ENCODE measurements around the gene APP.
"Not testable (repeated sequence)": the region's sequence is repeated elsewhere in the genome, so short reads cannot be mapped to it uniquely, and the experiment has no call there.

Gene APP

DNA sequence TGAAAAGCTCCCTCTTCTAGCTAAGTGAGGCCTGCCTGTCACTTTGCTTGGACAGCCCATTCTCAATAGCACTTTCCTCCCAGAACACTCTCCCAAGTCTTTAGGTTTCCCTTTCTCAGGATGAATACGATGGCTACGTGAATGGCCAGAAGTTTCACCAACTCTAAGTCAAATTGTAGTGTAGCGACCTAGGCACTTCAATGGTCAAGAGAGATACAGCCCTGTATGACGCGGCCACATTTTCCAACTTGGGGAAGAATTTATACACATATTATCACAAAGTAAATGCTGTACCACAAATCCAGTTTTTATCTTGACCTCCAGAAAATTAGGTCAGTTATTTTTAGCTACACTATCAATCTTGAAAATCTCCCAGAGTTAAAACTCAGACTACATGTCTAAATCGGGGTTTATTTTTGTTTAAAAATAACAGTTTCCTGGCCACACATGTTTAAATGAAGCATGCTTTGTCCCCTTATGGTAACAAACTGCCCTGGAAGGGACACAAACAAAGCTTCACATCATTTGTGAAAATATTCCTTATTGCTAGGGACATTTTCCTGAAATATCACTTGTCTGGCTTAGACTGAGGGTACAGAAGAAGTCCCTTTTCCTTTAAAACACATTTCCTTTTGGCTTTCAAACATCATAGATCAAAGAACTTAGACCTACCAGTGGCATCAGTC is 243.2 kb downstream of the APP start:
- no peak for DNase-seq (ENCODE audit: low read depth, low spot score)
- ChIA-PET POLR2A (no interaction called here), CTCF (interaction anchor here (1.4 kb wide), 1 partner anchor 32 kb away, joined by 3 read pairs; no protein-coding TSS in a partner anchor)
- TF ChIP-seq CTCF (IDR thresholded peaks at IDR 0.05; ENCODE audit: insufficient read depth, low read length, missing control alignments), result no peak
- no peak overlapping the region for H3K4me3 ChIP-seq (ENCODE audit: low read depth, low read length)

GRCh38 chr21:25925936-25926335 is 244.6 kb downstream of the APP start:
- DNase-seq (ENCODE audit: low read depth, low spot score), result no peak
- H3K4me3 ChIP-seq (ENCODE audit: low read depth, low read length), result no peak overlapping the region
- POLR2A ChIA-PET, result no interaction called here
- no peak for TF ChIP-seq CTCF (IDR thresholded peaks at IDR 0.05; ENCODE audit: insufficient read depth, low read length, missing control alignments)
- CTCF ChIA-PET, result interaction anchor here (1.4 kb wide), 1 partner anchor 30 kb away, joined by 3 read pairs; no protein-coding TSS in a partner anchor

GRCh38 chr21:25925064-25925800 is 245.3 kb downstream of the APP start:
- H3K4me3 ChIP-seq (ENCODE audit: low read depth, low read length), result no peak overlapping the region
- no peak for TF ChIP-seq CTCF (IDR thresholded peaks at IDR 0.05; ENCODE audit: insufficient read depth, low read length, missing control alignments)
- CTCF ChIA-PET, result interaction anchor here (0.9 kb wide), 1 partner anchor 12 kb away, joined by 3 read pairs; no protein-coding TSS in a partner anchor
- POLR2A ChIA-PET, result no interaction called here
- no peak for DNase-seq (ENCODE audit: low read depth, low spot score)

DNA sequence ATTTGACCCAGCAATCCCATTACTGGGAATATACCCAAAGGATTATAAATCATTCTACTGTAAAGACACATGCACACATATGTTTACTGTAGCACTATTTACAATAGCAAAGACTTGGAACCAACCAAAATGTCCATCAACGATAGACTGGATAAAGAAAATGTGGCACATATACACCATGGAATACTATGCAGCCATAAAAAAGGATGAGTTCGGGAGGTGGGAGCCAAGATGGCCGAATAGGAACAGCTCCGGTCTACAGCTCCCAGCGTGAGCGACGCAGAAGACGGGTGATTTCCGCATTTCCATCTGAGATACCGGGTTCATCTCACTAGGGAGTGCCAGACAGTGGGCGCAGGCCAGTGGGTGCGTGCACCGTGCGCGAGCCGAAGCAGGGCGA is 252.4 kb downstream of the APP start:
- H3K4me3 ChIP-seq (ENCODE audit: low read depth, low read length); DNase-seq (ENCODE audit: low read depth, low spot score); POLR2A ChIA-PET: not testable (repeated sequence)
- CTCF ChIA-PET, result interaction anchor here (3.6 kb wide), 1 partner anchor 22 kb away, joined by 13 read pairs; no protein-coding TSS in a partner anchor

DNA sequence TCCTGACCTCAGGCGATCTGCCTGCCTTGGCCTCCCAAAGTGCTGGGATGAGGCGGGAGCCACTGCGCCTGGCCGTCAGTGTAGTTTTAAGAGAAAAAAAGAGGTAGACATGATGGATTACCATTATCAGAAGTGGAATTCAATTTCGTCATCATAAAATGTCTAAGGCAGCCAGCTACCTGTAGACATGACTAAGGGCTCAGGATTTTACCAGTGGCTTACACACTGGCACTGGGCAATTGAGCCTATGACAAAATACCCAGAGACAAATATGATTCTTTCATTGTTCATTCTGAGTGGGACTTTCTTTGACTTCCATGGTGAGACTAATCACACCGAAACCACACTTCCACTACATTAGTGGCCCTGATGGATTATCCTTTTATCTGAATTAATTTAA is 254.3 kb downstream of the APP start:
- TF ChIP-seq CTCF (IDR thresholded peaks at IDR 0.05; ENCODE audit: insufficient read depth, low read length, missing control alignments), result no peak
- ChIA-PET POLR2A (no interaction called here), CTCF (interaction anchor here (1.3 to 3.6 kb wide), 3 partner anchors 8 to 23 kb away, joined by 4 to 13 read pairs (median 5); no protein-coding TSS in a partner anchor)

DNA sequence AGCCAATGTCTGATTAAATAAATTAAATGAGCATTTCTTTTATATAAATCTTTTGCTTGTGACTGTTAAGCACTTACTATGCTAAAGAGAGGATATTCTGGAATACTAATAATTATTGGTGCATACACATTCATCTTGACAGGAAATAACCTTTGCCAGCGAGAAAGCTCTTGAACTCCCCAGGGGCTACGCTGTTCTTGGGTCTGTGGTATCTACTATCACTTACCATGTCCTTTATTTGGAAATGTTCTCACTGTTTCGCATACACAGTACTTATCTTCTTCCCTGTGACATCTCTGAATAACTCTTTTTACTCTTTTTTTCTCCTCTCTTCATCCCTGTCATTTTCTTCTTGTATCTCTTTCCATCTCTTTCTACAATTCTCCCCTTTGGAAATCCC is 257.1 kb downstream of the APP start:
- ChIA-PET POLR2A (no interaction called here), CTCF (interaction anchor here (0.9 to 2.7 kb wide), 3 partner anchors 11 to 17 kb away, joined by 3 to 18 read pairs (median 4); no protein-coding TSS in a partner anchor)
- TF ChIP-seq CTCF (IDR thresholded peaks at IDR 0.05; ENCODE audit: insufficient read depth, low read length, missing control alignments), result no peak
- DNase-seq (ENCODE audit: low read depth, low spot score), result no peak
- no peak overlapping the region for H3K4me3 ChIP-seq (ENCODE audit: low read depth, low read length)

More for the DNA sequence above, 254.3 kb downstream of the APP start:
- no peak overlapping the region for H3K4me3 ChIP-seq (ENCODE audit: low read depth, low read length)
- DNase-seq (ENCODE audit: low read depth, low spot score), result no peak
